Measurements from ENCODE around the gene SLC2A10. TPM values are rescaled to one million over a fixed set of nuclear protein-coding genes. Genes with fewer than 3 reads are reported as not detected.

Gene SLC2A10
- polyA plus RNA-seq, 3 donors: not detected

DNA sequence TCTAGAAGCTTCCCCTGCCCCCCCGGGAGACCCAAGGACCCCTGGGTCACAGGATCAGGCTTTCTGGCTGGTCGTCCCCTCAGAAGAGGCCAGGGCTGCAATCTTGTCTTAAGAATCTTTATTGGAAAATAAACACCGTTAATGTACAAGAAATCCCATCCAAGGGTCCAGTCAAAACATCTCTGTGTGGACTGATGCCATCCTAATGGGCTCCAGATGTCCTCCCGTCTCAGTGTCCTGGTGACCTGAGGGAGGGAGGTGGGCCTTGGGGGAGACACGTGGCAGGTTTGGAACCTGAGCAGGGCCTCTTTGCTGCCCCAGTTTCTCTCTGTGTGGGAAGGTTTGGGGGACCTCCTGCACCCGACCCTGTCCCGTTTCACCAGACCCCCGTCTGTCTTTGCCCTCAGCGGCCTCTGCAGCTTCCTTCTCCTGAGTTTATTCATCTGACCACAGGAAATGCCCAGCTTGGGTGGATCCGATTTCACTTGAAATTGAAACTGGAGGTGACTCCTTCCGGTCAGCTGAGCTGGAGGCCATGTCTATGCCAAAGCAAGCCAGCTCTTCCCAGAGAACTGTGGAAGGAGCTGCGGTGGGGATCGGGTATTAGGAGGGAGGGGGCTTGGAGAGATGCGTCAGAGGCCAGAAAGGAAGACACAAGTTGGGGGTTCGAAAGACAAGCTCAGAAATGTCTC lies 75.1 kb downstream of the SLC2A10 start:
- Mint-ChIP-seq H3K4me3 (peak overlapping the region in 1 of 2 donors; percentile 28), H3K27me3 (ENCODE audit: low read depth in 3 of 3) (peaks cover 1 to 11% (median 10%) of the 10 kb centered on the region in 3 donors), H3K27ac (no peak overlapping the region), H3K4me1 (peaks cover 3% of the 10 kb centered on the region), H3K36me3 (no peaks in the 10 kb centered on the region), H3K9me3 (no peaks in the 10 kb centered on the region)
- no peaks in the 10 kb centered on the region for H3K27me3 ChIP-seq (ENCODE audit: control insufficient read depth in 2 of 2, insufficient read depth in 2 of 2, low read length in 2 of 2)
- H3K4me1 ChIP-seq (ENCODE audit: control insufficient read depth in 1 of 2, insufficient read depth in 2 of 2, low read length in 2 of 2): no peaks in the 10 kb centered on the region
- WGBS (ENCODE audit: insufficient coverage): 58% methylated on average over 8 of the region's 15 CpGs
- TF ChIP-seq CTCF (IDR thresholded peaks at IDR 0.05): no peak
- no peak overlapping the region for H3K4me3 ChIP-seq (replicated peaks in 1 of 3; ENCODE audit: low read depth in 2 of 3, low read length in 3 of 3)
- H2AFZ ChIP-seq (ENCODE audit: insufficient read depth, low read depth, low read length, poor library complexity, severe bottlenecking): no peak overlapping the region
- no peak overlapping the region for H3K4me2 ChIP-seq (replicated peaks; ENCODE audit: extremely low read depth, low read length, poor library complexity, severe bottlenecking)
- no peaks in the 10 kb centered on the region for H4K20me1 ChIP-seq (ENCODE audit: insufficient read depth, low read length)
- H3K27ac ChIP-seq (ENCODE audit: low read depth in 1 of 2, low read length in 2 of 2): no peak overlapping the region
- DNase-seq: no peak
- H3K9me3 ChIP-seq (replicated peaks in 1 of 2; ENCODE audit: control insufficient read depth in 1 of 2, insufficient read depth in 1 of 2, low read length in 2 of 2): peaks cover 0 to 5% of the 10 kb centered on the region in 2 donors
- no peaks in the 10 kb centered on the region for H3K36me3 ChIP-seq (replicated peaks in 1 of 2; ENCODE audit: control insufficient read depth in 1 of 2, insufficient read depth in 2 of 2, low read length in 2 of 2)
- no peaks in the 10 kb centered on the region for H3K79me2 ChIP-seq (ENCODE audit: insufficient read depth, low read length)
- intact Hi-C loops (cut with micrococcal nuclease): no loop called here
- H3K9ac ChIP-seq (ENCODE audit: insufficient read depth, low read length, poor library complexity, severe bottlenecking): no peak overlapping the region

Other genes starting within 250 kb of the SLC2A10 start
- under 1 TPM in 1 of 3 donors, not detected in 2; 0.04 TPM for gene ZNF334, start 196.1 kb upstream of the SLC2A10 start, polyA plus RNA-seq
- not detected for gene OCSTAMP, start 159.0 kb upstream of the SLC2A10 start, polyA plus RNA-seq
- under 1 TPM in 1 of 3 donors, not detected in 2; 0.04 TPM for gene SLC13A3, start 58.2 kb upstream of the SLC2A10 start, polyA plus RNA-seq
- 10 to 100 TPM in 1 of 3 donors, 1 to 10 TPM in 2; 1.4 to 10.9 (median 9.5) TPM for gene TP53RK, start 20.2 kb upstream of the SLC2A10 start, polyA plus RNA-seq
- gene EYA2, start 185.2 kb downstream of the SLC2A10 start, polyA plus RNA-seq: under 1 TPM in 2 of 3 donors, not detected in 1; 0.04 to 0.16 TPM

Measured in CD14-positive monocyte (primary cell).